HCT116 (cell line): ENCODE data around the gene PDCD10.

Experiments used
- CTCF ChIP-seq, 3 experiments: fragments of 200-600 bp in 1 of 3; sonication (generic) in 1 of 3; IDR thresholded peaks in 2 of 3; conservative IDR thresholded peaks in 1 of 3; 2 replicates each; pipeline ENCODE4 v1.5.1; 2012 to 2017; ENCODE audit warnings: low read depth in 2 of 3, low read length in 2 of 3, antibody characterized with exemption in 1 of 3, borderline replicate concordance in 1 of 3, control low read depth in 1 of 3, mild to moderate bottlenecking in 1 of 3, mixed read lengths in 1 of 3, mixed run types in 1 of 3, moderate library complexity in 1 of 3; ENCODE audit not compliant: insufficient read depth in 1 of 3
- POLR2AphosphoS5 ChIP-seq: IDR thresholded peaks from 2 replicates; pipeline ENCODE4 v1.6.1; 2011; ENCODE audit warnings: mild to moderate bottlenecking, low read depth, low read length, moderate library complexity
- SIN3A ChIP-seq: IDR thresholded peaks from 2 replicates; pipeline ENCODE4 v1.6.1; 2012; ENCODE audit warnings: low read depth
- SRF ChIP-seq: IDR thresholded peaks from 2 replicates; pipeline ENCODE4 v1.6.1; 2012; ENCODE audit warnings: low read depth

- TF ChIP-seq CTCF (IDR thresholded peaks at IDR 0.05 in 2 of 3, conservative IDR thresholded peaks at IDR 0.05 in 1 of 3; ENCODE audit: borderline replicate concordance in 1 of 3, insufficient read depth in 1 of 3, low read depth in 2 of 3, low read length in 2 of 3) (no peak), POLR2AphosphoS5 (no peak), SRF (no peak), SIN3A (no peak)
Observed at GRCh38 chr3:167653155-167653554, 81.5 kb downstream of the PDCD10 start.
